GM12878 (cell line): ENCODE results near the gene HPD.

Experiments
- BACH1 ChIP-seq: fragments of 450-650 bp; IDR thresholded peaks from 2 replicates; pipeline ENCODE4 v1.6.1; 2017; ENCODE audit warnings: mild to moderate bottlenecking, borderline replicate concordance
- CTCF ChIP-seq, 3 experiments: IDR thresholded peaks in 2 of 3; conservative IDR thresholded peaks in 1 of 3; 2 replicates each; pipeline ENCODE4 v1.5.1; 2011; ENCODE audit warnings: low read depth in 3 of 3, low read length in 3 of 3, mild to moderate bottlenecking in 3 of 3, control low read depth in 2 of 3, moderate library complexity in 2 of 3, inconsistent platforms in 1 of 3, mixed read lengths in 1 of 3; ENCODE audit not compliant: control insufficient read depth in 2 of 3, insufficient read depth in 1 of 3; ENCODE audit errors: extremely low read depth in 1 of 3
- EZH2 ChIP-seq: IDR thresholded peaks from 2 replicates; pipeline ENCODE4 v1.6.1; 2012; ENCODE audit warnings: low read depth, mild to moderate bottlenecking, control low read depth, inconsistent platforms, low read length, borderline replicate concordance; ENCODE audit not compliant: control insufficient read depth
- GABPA ChIP-seq: IDR thresholded peaks from 2 replicates; pipeline ENCODE4 v1.6.1; 2014; ENCODE audit warnings: antibody characterized with exemption, low read depth, mild to moderate bottlenecking, inconsistent platforms
- TF ChIP-seq, protein P1 (sequence below): IDR thresholded peaks from 2 replicates; pipeline ENCODE4 v1.6.1; 2012; ENCODE audit warnings: mild to moderate bottlenecking, low read depth, low read length
- TF ChIP-seq, protein P2 (sequence below): fragments of 450-650 bp; IDR thresholded peaks from 2 replicates; pipeline ENCODE4 v1.6.1; 2017; ENCODE audit warnings: mild to moderate bottlenecking, moderate library complexity

DNA sequence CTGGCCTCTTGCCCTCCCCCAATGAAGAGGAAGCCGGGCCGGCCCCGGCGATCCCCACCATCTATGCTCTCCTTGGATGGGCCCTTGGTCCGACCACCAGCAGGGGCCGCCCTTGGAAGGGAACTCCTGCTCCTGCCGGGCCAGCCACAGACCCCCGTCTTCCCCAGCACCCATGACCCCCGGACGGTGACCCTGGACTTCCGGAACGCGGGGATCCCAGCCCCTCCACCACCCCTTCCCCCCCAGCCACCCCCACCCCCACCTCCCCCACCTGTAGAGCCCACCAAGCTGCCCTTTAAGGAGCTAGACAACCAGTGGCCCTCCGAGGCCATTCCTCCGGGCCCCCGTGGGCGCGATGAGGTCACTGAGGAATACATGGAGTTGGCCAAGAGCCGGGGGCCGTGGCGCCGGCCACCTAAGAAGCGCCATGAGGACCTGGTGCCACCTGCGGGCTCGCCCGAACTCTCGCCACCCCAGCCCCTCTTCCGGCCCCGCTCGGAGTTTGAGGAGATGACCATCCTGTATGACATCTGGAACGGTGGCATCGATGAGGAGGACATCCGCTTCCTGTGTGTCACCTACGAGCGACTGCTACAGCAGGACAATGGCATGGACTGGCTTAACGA, 35.4 kb downstream of the HPD start:
- TF ChIP-seq BACH1 (no peak), CTCF (IDR thresholded peaks at IDR 0.05 in 2 of 3, conservative IDR thresholded peaks at IDR 0.05 in 1 of 3; ENCODE audit: control insufficient read depth in 2 of 3, extremely low read depth in 1 of 3, insufficient read depth in 1 of 3, low read depth in 3 of 3, low read length in 3 of 3) (no peak), EZH2 (no peak), GABPA (no peak)
- TF ChIP-seq, protein P1, sequence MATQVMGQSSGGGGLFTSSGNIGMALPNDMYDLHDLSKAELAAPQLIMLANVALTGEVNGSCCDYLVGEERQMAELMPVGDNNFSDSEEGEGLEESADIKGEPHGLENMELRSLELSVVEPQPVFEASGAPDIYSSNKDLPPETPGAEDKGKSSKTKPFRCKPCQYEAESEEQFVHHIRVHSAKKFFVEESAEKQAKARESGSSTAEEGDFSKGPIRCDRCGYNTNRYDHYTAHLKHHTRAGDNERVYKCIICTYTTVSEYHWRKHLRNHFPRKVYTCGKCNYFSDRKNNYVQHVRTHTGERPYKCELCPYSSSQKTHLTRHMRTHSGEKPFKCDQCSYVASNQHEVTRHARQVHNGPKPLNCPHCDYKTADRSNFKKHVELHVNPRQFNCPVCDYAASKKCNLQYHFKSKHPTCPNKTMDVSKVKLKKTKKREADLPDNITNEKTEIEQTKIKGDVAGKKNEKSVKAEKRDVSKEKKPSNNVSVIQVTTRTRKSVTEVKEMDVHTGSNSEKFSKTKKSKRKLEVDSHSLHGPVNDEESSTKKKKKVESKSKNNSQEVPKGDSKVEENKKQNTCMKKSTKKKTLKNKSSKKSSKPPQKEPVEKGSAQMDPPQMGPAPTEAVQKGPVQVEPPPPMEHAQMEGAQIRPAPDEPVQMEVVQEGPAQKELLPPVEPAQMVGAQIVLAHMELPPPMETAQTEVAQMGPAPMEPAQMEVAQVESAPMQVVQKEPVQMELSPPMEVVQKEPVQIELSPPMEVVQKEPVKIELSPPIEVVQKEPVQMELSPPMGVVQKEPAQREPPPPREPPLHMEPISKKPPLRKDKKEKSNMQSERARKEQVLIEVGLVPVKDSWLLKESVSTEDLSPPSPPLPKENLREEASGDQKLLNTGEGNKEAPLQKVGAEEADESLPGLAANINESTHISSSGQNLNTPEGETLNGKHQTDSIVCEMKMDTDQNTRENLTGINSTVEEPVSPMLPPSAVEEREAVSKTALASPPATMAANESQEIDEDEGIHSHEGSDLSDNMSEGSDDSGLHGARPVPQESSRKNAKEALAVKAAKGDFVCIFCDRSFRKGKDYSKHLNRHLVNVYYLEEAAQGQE, result no peak
- TF ChIP-seq, protein P2, sequence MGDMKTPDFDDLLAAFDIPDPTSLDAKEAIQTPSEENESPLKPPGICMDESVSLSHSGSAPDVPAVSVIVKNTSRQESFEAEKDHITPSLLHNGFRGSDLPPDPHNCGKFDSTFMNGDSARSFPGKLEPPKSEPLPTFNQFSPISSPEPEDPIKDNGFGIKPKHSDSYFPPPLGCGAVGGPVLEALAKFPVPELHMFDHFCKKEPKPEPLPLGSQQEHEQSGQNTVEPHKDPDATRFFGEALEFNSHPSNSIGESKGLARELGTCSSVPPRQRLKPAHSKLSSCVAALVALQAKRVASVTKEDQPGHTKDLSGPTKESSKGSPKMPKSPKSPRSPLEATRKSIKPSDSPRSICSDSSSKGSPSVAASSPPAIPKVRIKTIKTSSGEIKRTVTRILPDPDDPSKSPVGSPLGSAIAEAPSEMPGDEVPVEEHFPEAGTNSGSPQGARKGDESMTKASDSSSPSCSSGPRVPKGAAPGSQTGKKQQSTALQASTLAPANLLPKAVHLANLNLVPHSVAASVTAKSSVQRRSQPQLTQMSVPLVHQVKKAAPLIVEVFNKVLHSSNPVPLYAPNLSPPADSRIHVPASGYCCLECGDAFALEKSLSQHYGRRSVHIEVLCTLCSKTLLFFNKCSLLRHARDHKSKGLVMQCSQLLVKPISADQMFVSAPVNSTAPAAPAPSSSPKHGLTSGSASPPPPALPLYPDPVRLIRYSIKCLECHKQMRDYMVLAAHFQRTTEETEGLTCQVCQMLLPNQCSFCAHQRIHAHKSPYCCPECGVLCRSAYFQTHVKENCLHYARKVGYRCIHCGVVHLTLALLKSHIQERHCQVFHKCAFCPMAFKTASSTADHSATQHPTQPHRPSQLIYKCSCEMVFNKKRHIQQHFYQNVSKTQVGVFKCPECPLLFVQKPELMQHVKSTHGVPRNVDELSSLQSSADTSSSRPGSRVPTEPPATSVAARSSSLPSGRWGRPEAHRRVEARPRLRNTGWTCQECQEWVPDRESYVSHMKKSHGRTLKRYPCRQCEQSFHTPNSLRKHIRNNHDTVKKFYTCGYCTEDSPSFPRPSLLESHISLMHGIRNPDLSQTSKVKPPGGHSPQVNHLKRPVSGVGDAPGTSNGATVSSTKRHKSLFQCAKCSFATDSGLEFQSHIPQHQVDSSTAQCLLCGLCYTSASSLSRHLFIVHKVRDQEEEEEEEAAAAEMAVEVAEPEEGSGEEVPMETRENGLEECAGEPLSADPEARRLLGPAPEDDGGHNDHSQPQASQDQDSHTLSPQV, result no peak
